Adipocyte (in vitro differentiated cells): ENCODE measurements around the gene BAHD1.
A peak's percentile ranks its signal among the peaks of the same experiment; 100 is the strongest.

Experiments
- DNase-seq: peaks from one replicate; pipeline ENCODE4 v3.0.0-alpha.2; 2015; ENCODE audit warnings: low read depth
- H3K27me3 ChIP-seq: replicated peaks from 2 replicates; pipeline ENCODE4 v1.7.0; 2013; ENCODE audit warnings: mild to moderate bottlenecking, low read length, moderate library complexity; ENCODE audit not compliant: control insufficient read depth, insufficient read depth
- H3K36me3 ChIP-seq: 2 replicates; pipeline ENCODE4 v1.7.0; 2013; ENCODE audit warnings: low read length, mild to moderate bottlenecking, moderate library complexity; ENCODE audit not compliant: control insufficient read depth, insufficient read depth, severe bottlenecking
- H3K4me1 ChIP-seq: 2 replicates; pipeline ENCODE4 v1.7.0; 2013; ENCODE audit warnings: mild to moderate bottlenecking, low read length, moderate library complexity; ENCODE audit not compliant: control insufficient read depth, insufficient read depth
- H3K4me3 ChIP-seq: 2 replicates; pipeline ENCODE4 v1.7.0; 2013; ENCODE audit warnings: mild to moderate bottlenecking, low read length, moderate library complexity
- H3K9ac ChIP-seq: 2 replicates; pipeline ENCODE4 v1.7.0; 2013; ENCODE audit warnings: mild to moderate bottlenecking, low read length, moderate library complexity
- H3K9me3 ChIP-seq: 2 replicates; pipeline ENCODE4 v1.7.0; 2013; ENCODE audit warnings: mild to moderate bottlenecking, low read length, moderate library complexity; ENCODE audit not compliant: control insufficient read depth

Gene BAHD1

DNA sequence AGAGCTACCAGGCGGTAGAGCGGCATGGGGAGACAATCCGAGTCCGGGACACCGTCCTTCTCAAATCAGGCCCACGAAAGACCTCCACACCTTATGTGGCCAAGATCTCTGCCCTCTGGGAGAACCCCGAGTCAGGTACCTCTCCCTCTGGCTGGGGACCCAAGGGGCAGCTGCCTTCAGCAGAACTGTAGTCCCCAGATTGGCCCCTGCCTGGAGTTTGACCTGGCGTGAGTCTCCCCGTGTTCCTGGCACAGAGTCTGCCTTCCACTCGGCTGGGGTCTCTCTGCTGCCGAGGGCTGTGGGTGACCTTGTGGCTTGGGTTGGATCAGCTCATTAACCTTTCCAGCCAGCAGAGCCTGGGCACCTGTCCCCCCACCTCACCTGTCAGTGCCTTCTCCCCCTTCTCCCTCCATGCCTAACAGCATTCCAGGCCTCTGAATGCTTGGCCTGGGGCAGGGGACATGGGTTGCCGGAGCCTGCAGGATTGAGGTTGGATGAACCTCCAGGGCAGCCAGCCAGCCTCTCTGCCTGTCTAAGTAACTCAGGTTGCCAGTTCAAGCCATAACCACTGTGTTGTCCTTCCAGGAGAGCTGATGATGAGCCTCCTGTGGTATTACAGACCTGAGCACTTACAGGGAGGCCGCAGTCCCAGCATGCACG lies 23.3 kb downstream of the BAHD1 start:
- Histone ChIP-seq H3K36me3 (peaks cover 49% of the 10 kb centered on the region), H3K4me3 (no peak overlapping the region), H3K9ac (no peak overlapping the region), H3K4me1 (peaks cover 4% of the 10 kb centered on the region), H3K27me3 (no peaks in the 10 kb centered on the region), H3K9me3 (no peaks in the 10 kb centered on the region)
- no peak for DNase-seq

DNA sequence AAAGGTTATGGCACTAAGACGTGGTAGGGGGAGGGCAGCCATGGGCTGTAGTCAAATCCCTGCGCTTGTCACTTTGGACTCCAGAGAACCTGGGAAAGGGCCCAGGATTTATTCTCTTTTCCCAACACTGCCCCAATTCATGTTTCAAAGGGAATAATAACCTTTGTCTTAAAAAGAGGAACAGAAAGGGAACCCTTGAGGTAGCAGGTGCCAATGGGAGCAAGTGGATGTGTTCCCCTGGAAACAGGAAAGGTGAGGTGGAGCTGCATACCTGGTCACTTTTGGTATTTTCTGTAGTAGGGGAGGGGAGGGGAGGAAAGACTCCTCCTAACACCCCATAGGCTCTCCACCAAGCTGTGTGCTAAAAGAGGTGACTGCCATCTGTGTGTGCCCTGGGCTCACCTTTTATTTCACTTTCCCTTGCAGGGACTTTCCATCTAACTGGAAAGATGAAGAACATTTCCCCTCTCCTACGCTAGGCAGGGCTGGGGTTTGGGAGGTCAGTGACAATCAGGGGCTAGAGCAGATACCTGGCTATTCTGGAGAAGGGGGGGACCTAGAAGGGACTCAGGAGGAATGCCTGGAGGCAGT lies 23.9 kb downstream of the BAHD1 start:
- no peak for DNase-seq
- peaks cover 8% of the 10 kb centered on the region for H3K4me1 ChIP-seq
- no peaks in the 10 kb centered on the region for H3K9me3 ChIP-seq
- H3K36me3 ChIP-seq: peaks cover 42% of the 10 kb centered on the region
- H3K27me3 ChIP-seq: no peaks in the 10 kb centered on the region
- H3K9ac ChIP-seq: no peak overlapping the region
- no peak overlapping the region for H3K4me3 ChIP-seq

DNA sequence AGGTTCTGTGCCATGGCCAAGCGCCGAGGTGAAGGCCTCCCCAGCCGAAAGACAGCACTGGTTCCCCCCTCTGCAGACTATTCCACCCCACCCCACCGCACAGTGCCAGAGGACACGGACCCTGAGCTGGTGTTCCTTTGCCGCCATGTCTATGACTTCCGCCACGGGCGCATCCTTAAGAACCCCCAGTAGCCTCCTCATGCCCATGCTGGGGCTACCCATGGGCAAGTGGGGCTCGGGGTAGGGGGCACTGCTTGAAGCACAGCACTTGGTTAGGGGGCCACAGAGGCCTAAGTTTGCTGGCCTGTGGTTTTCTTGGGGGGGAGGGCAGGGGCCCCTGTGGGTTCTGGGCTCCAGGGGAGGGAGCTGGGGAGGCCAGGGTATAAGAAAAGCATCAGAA lies 25.2 kb downstream of the BAHD1 start:
- Histone ChIP-seq H3K9ac (no peak overlapping the region), H3K4me1 (peaks cover 17% of the 10 kb centered on the region), H3K4me3 (no peak overlapping the region), H3K27me3 (no peaks in the 10 kb centered on the region), H3K36me3 (peaks cover 41% of the 10 kb centered on the region), H3K9me3 (no peaks in the 10 kb centered on the region)
- DNase-seq: no peak

DNA sequence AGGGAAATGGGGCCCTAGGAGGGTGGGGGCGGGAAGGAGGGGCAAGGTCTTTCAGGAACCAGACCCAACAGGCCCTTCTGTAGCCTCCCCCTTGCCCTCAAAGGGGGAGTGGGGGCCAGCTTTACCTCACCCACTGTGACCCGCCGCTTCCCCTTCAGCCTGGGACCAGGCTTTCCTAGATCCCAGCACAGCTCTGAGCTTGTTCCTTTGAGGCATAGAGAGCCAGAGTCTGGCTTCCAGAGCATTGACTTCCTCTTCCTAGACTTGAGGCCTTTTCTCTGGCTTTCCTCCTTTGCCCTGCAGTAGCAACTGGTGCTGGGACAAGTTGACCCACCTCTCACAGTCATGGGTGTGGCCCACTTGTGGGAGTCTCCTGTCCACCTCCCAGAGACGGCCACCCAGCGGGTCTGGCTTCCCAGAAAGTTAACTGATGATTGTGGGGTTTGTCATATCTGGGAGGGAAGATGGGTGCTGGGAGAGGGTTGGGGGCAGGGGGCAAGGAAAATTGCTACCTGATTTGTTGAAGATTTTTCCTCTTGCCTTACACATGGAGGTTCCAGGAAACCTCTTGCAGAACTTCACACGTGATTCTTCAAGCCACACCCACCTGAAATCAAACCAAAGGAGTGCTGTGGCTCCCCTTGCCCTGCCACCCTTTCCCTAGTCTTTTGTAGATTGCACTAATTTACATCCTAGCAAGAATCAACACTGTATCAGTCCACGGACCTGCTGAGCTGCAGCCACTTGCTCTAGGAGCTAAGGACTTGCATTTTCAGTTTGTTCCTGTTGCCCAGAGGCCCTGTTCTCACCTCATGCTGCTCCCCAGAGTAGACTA lies 25.9 kb downstream of the BAHD1 start:
- peaks cover 20% of the 10 kb centered on the region for H3K4me1 ChIP-seq
- H3K9ac ChIP-seq: no peak overlapping the region
- no peak overlapping the region for H3K4me3 ChIP-seq
- no peaks in the 10 kb centered on the region for H3K9me3 ChIP-seq
- H3K27me3 ChIP-seq: no peaks in the 10 kb centered on the region
- peaks cover 41% of the 10 kb centered on the region for H3K36me3 ChIP-seq
- DNase-seq: no peak

DNA sequence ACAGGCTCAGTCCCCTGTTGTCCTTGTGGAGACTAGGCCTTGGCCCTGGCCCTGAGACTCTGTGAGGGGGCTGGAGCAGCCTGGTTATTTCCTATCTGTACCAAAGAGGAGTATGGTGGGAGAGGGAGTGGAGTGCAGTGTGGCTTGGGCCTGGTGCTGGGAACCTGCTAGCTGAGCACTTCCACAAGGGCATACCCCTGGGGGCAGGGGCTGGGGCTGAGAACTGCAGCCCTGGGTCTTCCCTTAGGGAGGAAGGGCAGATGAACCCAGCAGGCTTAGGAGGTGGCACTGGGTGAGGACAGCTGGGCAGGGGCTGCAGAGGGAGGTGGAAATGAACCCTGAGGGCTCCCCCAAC lies 26.5 kb downstream of the BAHD1 start:
- Histone ChIP-seq H3K9me3 (no peaks in the 10 kb centered on the region), H3K36me3 (peaks cover 39% of the 10 kb centered on the region), H3K4me1 (peaks cover 25% of the 10 kb centered on the region), H3K9ac (no peak overlapping the region), H3K27me3 (no peaks in the 10 kb centered on the region), H3K4me3 (no peak overlapping the region)
- no peak for DNase-seq

DNA sequence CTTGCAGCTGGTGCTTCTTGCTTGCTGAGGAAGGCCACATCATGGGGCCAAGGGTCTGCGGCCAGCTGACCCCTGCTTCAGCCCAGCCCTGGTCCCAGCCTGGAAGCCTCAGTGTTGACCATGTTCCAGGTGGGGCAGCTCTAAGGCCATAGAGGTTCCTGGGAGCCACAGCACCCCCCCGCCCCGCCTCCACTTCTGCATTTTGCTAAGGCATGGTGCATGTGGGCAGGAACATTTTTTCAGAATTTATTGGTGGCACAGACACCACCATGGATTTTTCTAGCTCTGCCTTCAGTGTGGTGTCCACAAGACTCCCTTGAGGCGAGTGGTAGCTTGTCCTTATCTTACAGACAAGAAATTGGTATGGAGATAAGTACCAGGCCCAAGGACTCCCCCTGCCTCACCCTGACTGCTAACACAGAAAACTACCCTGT lies 28.2 kb downstream of the BAHD1 start:
- no peaks in the 10 kb centered on the region for H3K27me3 ChIP-seq
- H3K9ac ChIP-seq: no peak overlapping the region
- H3K36me3 ChIP-seq: peaks cover 31% of the 10 kb centered on the region
- DNase-seq: no peak
- no peaks in the 10 kb centered on the region for H3K9me3 ChIP-seq
- H3K4me1 ChIP-seq: peaks cover 25% of the 10 kb centered on the region
- H3K4me3 ChIP-seq: no peak overlapping the region

DNA sequence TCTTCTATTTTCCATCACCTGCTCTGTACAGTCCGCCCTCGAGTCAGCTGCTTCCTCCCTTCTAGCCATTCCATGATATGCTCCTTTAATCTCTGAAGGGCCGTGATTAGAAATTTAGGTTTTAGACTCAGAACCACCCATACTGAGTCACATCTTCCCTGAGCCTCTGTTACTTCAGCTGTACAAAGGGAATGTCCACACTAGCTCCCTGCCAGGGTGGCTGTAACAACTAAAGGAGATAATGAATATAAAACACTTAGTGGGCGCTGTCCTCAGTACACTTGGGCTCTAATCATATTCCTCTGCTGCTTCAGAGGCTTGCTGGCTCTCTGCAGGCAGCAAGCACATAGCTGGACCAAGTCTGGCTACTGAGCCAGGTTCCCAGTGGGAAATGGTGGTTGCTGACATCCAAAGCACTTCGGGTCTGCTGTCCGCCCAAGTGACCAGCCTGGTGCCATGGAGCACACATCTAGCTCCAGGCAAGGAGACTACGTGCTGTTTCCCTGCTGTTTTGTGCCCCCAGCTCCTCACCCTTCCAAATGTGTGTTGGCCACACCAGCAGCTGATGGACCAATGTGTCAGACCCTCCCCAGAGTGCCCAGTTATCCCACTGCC lies 29.1 kb downstream of the BAHD1 start:
- Histone ChIP-seq H3K4me1 (peaks cover 25% of the 10 kb centered on the region), H3K36me3 (peaks cover 21% of the 10 kb centered on the region), H3K27me3 (no peaks in the 10 kb centered on the region), H3K4me3 (peak overlapping the region; percentile 83), H3K9ac (peak overlapping the region; percentile 78), H3K9me3 (no peaks in the 10 kb centered on the region)
- DNase-seq: peak; percentile 19

DNA sequence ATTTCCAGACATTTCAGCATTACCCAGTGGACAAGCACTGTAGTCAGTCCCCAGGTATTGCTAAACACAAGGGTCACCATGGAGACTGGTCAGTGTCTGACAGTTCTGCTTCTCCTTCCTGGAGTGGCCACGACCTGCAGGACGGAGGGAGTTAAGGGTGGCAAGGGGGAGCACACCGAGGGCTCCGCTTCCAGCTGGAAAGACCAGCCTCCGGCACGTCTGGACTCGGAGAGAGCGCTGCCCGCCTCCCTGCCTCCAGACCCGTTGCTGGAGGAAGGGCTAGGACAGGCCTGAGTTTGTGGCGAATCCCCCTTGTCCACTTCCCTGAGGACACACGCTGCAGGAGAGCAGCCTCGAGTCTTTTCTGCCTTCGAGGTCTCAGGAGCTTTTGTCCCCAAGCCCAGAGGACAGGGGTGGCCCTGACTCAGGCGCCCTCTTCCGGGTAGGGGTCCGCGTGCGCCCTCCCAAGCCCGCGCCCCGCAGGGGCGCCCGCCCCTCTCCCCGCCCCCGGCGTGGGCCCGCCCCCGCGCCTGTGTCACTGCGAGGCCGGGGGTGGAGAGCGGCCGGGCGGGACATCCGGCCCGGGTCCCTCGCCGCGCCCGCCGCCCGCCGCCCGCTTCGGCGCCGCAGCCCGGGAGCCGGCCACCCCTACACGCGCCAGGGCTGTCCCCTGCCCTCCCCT lies 29.8 kb downstream of the BAHD1 start, which contains the start of gene CHST14:
Gene CHST14 (plus strand): TSS at position 562 of the 682 bp plus-strand sequence. CDS start 230 bp downstream, outside the sequence.
- Histone ChIP-seq H3K27me3 (no peaks in the 10 kb centered on the region), H3K9me3 (no peaks in the 10 kb centered on the region), H3K36me3 (peaks cover 15% of the 10 kb centered on the region), H3K4me3 (peak within 1 kb of the TSS; percentile 85), H3K9ac (peak within 1 kb of the TSS; percentile 92), H3K4me1 (peaks cover 25% of the 10 kb centered on the region)
- DNase-seq: peak; percentile 80

DNA sequence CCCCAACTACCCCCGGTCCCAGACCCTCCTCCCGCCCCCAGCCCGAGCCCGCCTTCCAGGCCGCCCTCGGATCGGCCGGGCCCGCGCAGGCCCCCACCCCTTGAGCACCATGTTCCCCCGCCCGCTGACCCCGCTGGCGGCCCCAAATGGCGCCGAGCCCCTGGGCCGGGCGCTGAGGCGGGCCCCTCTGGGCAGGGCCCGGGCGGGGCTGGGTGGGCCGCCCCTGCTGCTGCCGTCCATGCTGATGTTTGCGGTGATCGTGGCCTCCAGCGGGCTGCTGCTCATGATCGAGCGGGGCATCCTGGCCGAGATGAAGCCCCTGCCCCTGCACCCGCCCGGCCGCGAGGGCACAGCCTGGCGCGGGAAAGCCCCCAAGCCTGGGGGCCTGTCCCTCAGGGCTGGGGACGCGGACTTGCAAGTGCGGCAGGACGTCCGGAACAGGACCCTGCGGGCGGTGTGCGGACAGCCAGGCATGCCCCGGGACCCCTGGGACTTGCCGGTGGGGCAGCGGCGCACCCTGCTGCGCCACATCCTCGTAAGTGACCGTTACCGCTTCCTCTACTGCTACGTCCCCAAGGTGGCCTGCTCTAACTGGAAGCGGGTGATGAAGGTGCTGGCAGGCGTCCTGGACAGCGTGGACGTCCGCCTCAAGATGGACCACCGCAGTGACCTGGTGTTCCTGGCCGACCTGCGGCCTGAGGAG lies 30.5 kb downstream of the BAHD1 start:
- DNase-seq: peak; percentile 58
- Histone ChIP-seq H3K27me3 (no peaks in the 10 kb centered on the region), H3K9me3 (no peaks in the 10 kb centered on the region), H3K4me1 (peaks cover 25% of the 10 kb centered on the region), H3K36me3 (peaks cover 10% of the 10 kb centered on the region), H3K9ac (peak overlapping the region; percentile 92), H3K4me3 (peak overlapping the region; percentile 85)

DNA sequence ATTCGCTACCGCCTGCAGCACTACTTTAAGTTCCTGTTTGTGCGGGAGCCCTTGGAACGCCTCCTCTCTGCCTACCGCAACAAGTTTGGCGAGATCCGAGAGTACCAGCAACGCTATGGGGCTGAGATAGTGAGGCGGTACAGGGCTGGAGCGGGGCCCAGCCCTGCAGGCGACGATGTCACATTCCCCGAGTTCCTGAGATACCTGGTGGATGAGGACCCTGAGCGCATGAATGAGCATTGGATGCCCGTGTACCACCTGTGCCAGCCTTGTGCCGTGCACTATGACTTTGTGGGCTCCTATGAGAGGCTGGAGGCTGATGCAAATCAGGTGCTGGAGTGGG lies 31.0 kb downstream of the BAHD1 start:
- H3K36me3 ChIP-seq: peaks cover 8% of the 10 kb centered on the region
- H3K4me1 ChIP-seq: peaks cover 22% of the 10 kb centered on the region
- DNase-seq: no peak
- no peaks in the 10 kb centered on the region for H3K27me3 ChIP-seq
- H3K4me3 ChIP-seq: peak overlapping the region; percentile 85
- peak overlapping the region; percentile 92 for H3K9ac ChIP-seq
- no peaks in the 10 kb centered on the region for H3K9me3 ChIP-seq
